HEK293T (cell line): ENCODE measurements around the gene ABCC2.

ENCODE experiments used
- CTCF ChIA-PET: fragments of 350-600 bp; formaldehyde crosslinking; extraction: SDS; loops from one replicate; lab custom pipeline; 2021; ENCODE audit warnings: antibody characterized with exemption, inconsistent platforms; lab: Yijun Ruan, JAX
- POLR2A ChIA-PET: fragments of 350-600 bp; formaldehyde crosslinking; extraction: SDS; loops from one replicate; lab custom pipeline; 2020; ENCODE audit warnings: antibody characterized with exemption, inconsistent platforms; lab: Yijun Ruan, JAX
- DNase-seq: peaks from one replicate; pipeline ENCODE4 v3.0.0; 2012; ENCODE audit warnings: mixed read lengths; ENCODE audit errors: extremely low spot score
- ARNT ChIP-seq: fragments of 450-650 bp; IDR thresholded peaks from 2 replicates; pipeline ENCODE4 v1.6.1; 2017; ENCODE audit warnings: mild to moderate bottlenecking
- BHLHE40 ChIP-seq: fragments of 450-650 bp; IDR thresholded peaks from 2 replicates; pipeline ENCODE4 v1.6.1; 2016; ENCODE audit warnings: mild to moderate bottlenecking, moderate library complexity, borderline replicate concordance
- CTBP1 ChIP-seq: fragments of 450-650 bp; IDR thresholded peaks from 2 replicates; pipeline ENCODE4 v1.6.1; 2016; ENCODE audit warnings: borderline replicate concordance
- ELF4 ChIP-seq: fragments of 450-650 bp; IDR thresholded peaks from 2 replicates; pipeline ENCODE4 v1.6.1; 2017; ENCODE audit warnings: antibody characterized with exemption
- FOXA1 ChIP-seq: fragments of 450-650 bp; IDR thresholded peaks from 2 replicates; pipeline ENCODE4 v1.6.1; 2016; ENCODE audit warnings: mild to moderate bottlenecking
- FOXK2 ChIP-seq: fragments of 450-650 bp; IDR thresholded peaks from 2 replicates; pipeline ENCODE4 v1.6.1; 2016; ENCODE audit warnings: mild to moderate bottlenecking
- FOXM1 ChIP-seq: fragments of 450-650 bp; IDR thresholded peaks from 2 replicates; pipeline ENCODE4 v1.6.1; 2017; ENCODE audit warnings: mild to moderate bottlenecking, borderline replicate concordance
- HDGF ChIP-seq: fragments of 450-650 bp; IDR thresholded peaks from 2 replicates; pipeline ENCODE4 v1.6.1; 2017; ENCODE audit warnings: antibody characterized with exemption, borderline replicate concordance
- L3MBTL2 ChIP-seq: fragments of 450-650 bp; conservative IDR thresholded peaks from 2 replicates; pipeline ENCODE4 v1.6.1; 2016; ENCODE audit warnings: mild to moderate bottlenecking
- LEF1 ChIP-seq: fragments of 450-650 bp; IDR thresholded peaks from 2 replicates; pipeline ENCODE4 v1.6.1; 2017; ENCODE audit warnings: mild to moderate bottlenecking, borderline replicate concordance
- NFRKB ChIP-seq: fragments of 450-650 bp; IDR thresholded peaks from 2 replicates; pipeline ENCODE4 v1.6.1; 2016; ENCODE audit warnings: mild to moderate bottlenecking, moderate library complexity
- PKNOX1 ChIP-seq: fragments of 450-650 bp; IDR thresholded peaks from 2 replicates; pipeline ENCODE4 v1.6.1; 2016
- SP1 ChIP-seq: fragments of 450-650 bp; IDR thresholded peaks from 2 replicates; pipeline ENCODE4 v1.6.1; 2017
- SUZ12 ChIP-seq: fragments of 450-650 bp; IDR thresholded peaks from 2 replicates; pipeline ENCODE4 v1.6.1; 2016; ENCODE audit warnings: mild to moderate bottlenecking
- TARDBP ChIP-seq: fragments of 450-650 bp; IDR thresholded peaks from 2 replicates; pipeline ENCODE4 v1.6.1; 2016
- ZNF384 ChIP-seq: fragments of 450-650 bp; IDR thresholded peaks from 2 replicates; pipeline ENCODE4 v1.6.1; 2016

ABCC2 gene

GRCh38 chr10:99791831-99792230, 9.4 kb downstream of the ABCC2 start:
- no peak for DNase-seq
- CTCF ChIA-PET, result interaction anchor here (0.6 to 1.1 kb wide), 2 partner anchors 14 to 54 kb away, joined by 3 read pairs; no protein-coding TSS in a partner anchor
- POLR2A ChIA-PET, result no interaction called here
- TF ChIP-seq SUZ12, result no peak
- no peak for TF ChIP-seq NFRKB
- no peak for TF ChIP-seq CTBP1
- no peak for TF ChIP-seq SP1
- TF ChIP-seq PKNOX1, result no peak
- TF ChIP-seq FOXK2, result no peak
- no peak for TF ChIP-seq HDGF
- TF ChIP-seq ELF4, result no peak
- TF ChIP-seq ARNT, result no peak
- no peak for TF ChIP-seq ZNF384
- no peak for TF ChIP-seq L3MBTL2
- TF ChIP-seq FOXM1, result no peak
- no peak for TF ChIP-seq FOXA1
- TF ChIP-seq TARDBP, result no peak
- no peak for TF ChIP-seq BHLHE40
- TF ChIP-seq LEF1, result no peak

GRCh38 chr10:99793819-99794218, 11.4 kb downstream of the ABCC2 start:
- POLR2A ChIA-PET, result no interaction called here

GRCh38 chr10:99796928-99797327, 14.5 kb downstream of the ABCC2 start:
- ChIA-PET CTCF (no interaction called here), POLR2A (no interaction called here)
- no peak for DNase-seq
- no peak for TF ChIP-seq L3MBTL2
- no peak for TF ChIP-seq FOXM1
- TF ChIP-seq SUZ12, result no peak
- TF ChIP-seq ARNT, result no peak
- no peak for TF ChIP-seq LEF1
- TF ChIP-seq FOXA1, result no peak
- TF ChIP-seq FOXK2, result no peak
- no peak for TF ChIP-seq NFRKB
- no peak for TF ChIP-seq CTBP1
- TF ChIP-seq BHLHE40, result no peak
- TF ChIP-seq SP1, result no peak
- no peak for TF ChIP-seq HDGF
- no peak for TF ChIP-seq ZNF384

More at GRCh38 chr10:99793819-99794218, 11.4 kb downstream of the ABCC2 start:
- CTCF ChIA-PET, result interaction anchor here (0.5 kb wide), 1 partner anchor 10 kb away, joined by 3 read pairs; no protein-coding TSS in a partner anchor
- DNase-seq, result no peak
- no peak for TF ChIP-seq FOXM1

- DNase-seq, result no peak
- CTCF ChIA-PET, result interaction anchor here (0.5 to 0.7 kb wide), 2 partner anchors 66 to 247 kb away, joined by 3 read pairs; partner anchors contain the start of gene CUTC
- POLR2A ChIA-PET, result no interaction called here
- TF ChIP-seq CTBP1 (no peak), FOXK2 (no peak), L3MBTL2 (no peak), LEF1 (no peak), PKNOX1 (no peak), SP1 (no peak), SUZ12 (no peak), FOXM1 (no peak), TARDBP (no peak), ZNF384 (no peak)
Observed at GRCh38 chr10:99798031-99798430, 15.6 kb downstream of the ABCC2 start.

- ChIA-PET CTCF (no interaction called here), POLR2A (no interaction called here)
- no peak for TF ChIP-seq FOXM1
- no peak for DNase-seq
Observed at GRCh38 chr10:99798920-99799319, 16.5 kb downstream of the ABCC2 start.

- no peak for TF ChIP-seq PKNOX1
- no peak for TF ChIP-seq NFRKB
- no peak for TF ChIP-seq CTBP1
- TF ChIP-seq L3MBTL2, result no peak
- no peak for TF ChIP-seq TARDBP
- no peak for TF ChIP-seq LEF1
- no peak for TF ChIP-seq FOXM1
- TF ChIP-seq SP1, result no peak
- TF ChIP-seq FOXK2, result no peak
- TF ChIP-seq SUZ12, result no peak
- no peak for TF ChIP-seq ZNF384
- TF ChIP-seq BHLHE40, result no peak
- TF ChIP-seq HDGF, result no peak
- no peak for TF ChIP-seq ARNT
- no peak for TF ChIP-seq FOXA1
- no peak for TF ChIP-seq ELF4
- POLR2A ChIA-PET, result interaction anchor here (0.8 kb wide), 1 partner anchor 67 kb away, joined by 4 read pairs; no protein-coding TSS in a partner anchor
- CTCF ChIA-PET, result no interaction called here
- no peak for DNase-seq
Observed at GRCh38 chr10:99799613-99800012, 17.2 kb downstream of the ABCC2 start.

- TF ChIP-seq HDGF, result no peak
- CTCF ChIA-PET, result no interaction called here
- POLR2A ChIA-PET, result no interaction called here
- no peak for DNase-seq
Observed at GRCh38 chr10:99804471-99804870, 22.0 kb downstream of the ABCC2 start.
